RWPE2 (cell line): Measurements from ENCODE around the gene VPS9D1.
A peak's percentile ranks its signal among the peaks of the same experiment; 100 is the strongest.

Experiments used
- ATAC-seq: fragments of 200-7000 bp; cut with Tn5 transposase; 3 replicates; pipeline ENCODE4 v1.9.1; 2021; ENCODE audit warnings: low read depth
- DNase-seq: peaks from one replicate; pipeline ENCODE4 v3.0.0-alpha.2; 2020; ENCODE audit warnings: low spot score
- H3K27ac ChIP-seq: fragments of 450-650 bp; 2 replicates; pipeline ENCODE4 v1.5.1; 2017; ENCODE audit warnings: mild to moderate bottlenecking; ENCODE audit not compliant: poor library complexity, severe bottlenecking
- H3K27me3 ChIP-seq: fragments of 250-450 bp; sonication (Bioruptor Pico); 2 replicates; pipeline ENCODE4 v1.5.1; 2021; ENCODE audit warnings: mild to moderate bottlenecking, moderate library complexity; ENCODE audit not compliant: insufficient read depth, poor library complexity, severe bottlenecking
- H3K36me3 ChIP-seq: fragments of 250-450 bp; sonication (Bioruptor Pico); 2 replicates; pipeline ENCODE4 v1.5.1; 2020; ENCODE audit warnings: low read depth, mild to moderate bottlenecking, moderate library complexity
- H3K4me1 ChIP-seq: fragments of 250-450 bp; sonication (Bioruptor Pico); 2 replicates; pipeline ENCODE4 v1.5.1; 2021; ENCODE audit warnings: mild to moderate bottlenecking, moderate library complexity; ENCODE audit not compliant: insufficient read depth, poor library complexity, severe bottlenecking
- H3K4me3 ChIP-seq: fragments of 250-450 bp; sonication (Bioruptor Pico); 2 replicates; pipeline ENCODE4 v1.5.1; 2021; ENCODE audit warnings: mild to moderate bottlenecking, moderate library complexity; ENCODE audit not compliant: severe bottlenecking
- H3K9me3 ChIP-seq: fragments of 250-450 bp; sonication (Bioruptor Pico); 2 replicates; pipeline ENCODE4 v1.5.1; 2021; ENCODE audit warnings: mild to moderate bottlenecking, moderate library complexity; ENCODE audit not compliant: severe bottlenecking
- CTCF ChIP-seq: fragments of 450-650 bp; IDR thresholded peaks from one replicate; pipeline ENCODE4 v1.5.1; 2017; ENCODE audit warnings: mild to moderate bottlenecking, moderate library complexity; ENCODE audit not compliant: poor library complexity, severe bottlenecking

Gene VPS9D1

GRCh38 chr16:89722392-89723278, 1.9 kb upstream of the VPS9D1 start:
- Histone ChIP-seq H3K4me1 (peaks cover 18% of the 10 kb centered on the region), H3K4me3 (peak overlapping the region; percentile 79), H3K27me3 (no peaks in the 10 kb centered on the region), H3K9me3 (no peaks in the 10 kb centered on the region), H3K36me3 (peaks cover 47% of the 10 kb centered on the region), H3K27ac (peak overlapping the region; percentile 91)
- ATAC-seq = peak; percentile 25
- peak; percentile 91 for DNase-seq
- no peak for TF ChIP-seq CTCF

GRCh38 chr16:89721546-89722391, 1.1 kb upstream of the VPS9D1 start:
- ATAC-seq = peak; percentile 20
- H3K36me3 ChIP-seq = peaks cover 39% of the 10 kb centered on the region

GRCh38 chr16:89720551-89720812, 216 bp downstream of the VPS9D1 start:
- peaks cover 18% of the 10 kb centered on the region for H3K4me1 ChIP-seq
- ATAC-seq (peak; percentile 3), DNase-seq (peak; percentile 65)
- H3K4me3 ChIP-seq = peak overlapping the region; percentile 79
- TF ChIP-seq CTCF = no peak
- peaks cover 30% of the 10 kb centered on the region for H3K36me3 ChIP-seq
- no peaks in the 10 kb centered on the region for H3K27me3 ChIP-seq
- H3K9me3 ChIP-seq = no peaks in the 10 kb centered on the region
- H3K27ac ChIP-seq = peak overlapping the region; percentile 91

More at GRCh38 chr16:89721546-89722391, 1.1 kb upstream of the VPS9D1 start:
- H3K4me1 ChIP-seq = peaks cover 18% of the 10 kb centered on the region
- no peaks in the 10 kb centered on the region for H3K9me3 ChIP-seq
- no peak for TF ChIP-seq CTCF
- peak overlapping the region; percentile 79 for H3K4me3 ChIP-seq
- peak; percentile 80 for DNase-seq
- no peaks in the 10 kb centered on the region for H3K27me3 ChIP-seq
- peak overlapping the region; percentile 91 for H3K27ac ChIP-seq

GRCh38 chr16:89717688-89718505, 2.8 kb downstream of the VPS9D1 start:
- DNase-seq (peak; percentile 56), ATAC-seq (no peak)
- no peak for TF ChIP-seq CTCF
- H3K4me3 ChIP-seq = no peak overlapping the region
- H3K36me3 ChIP-seq = peaks cover 29% of the 10 kb centered on the region
- peak overlapping the region; percentile 91 for H3K27ac ChIP-seq
- H3K9me3 ChIP-seq = no peaks in the 10 kb centered on the region
- peaks cover 15% of the 10 kb centered on the region for H3K4me1 ChIP-seq
- no peaks in the 10 kb centered on the region for H3K27me3 ChIP-seq
